Choroid plexus epithelial cell (primary cell): Measurements from ENCODE around the gene USH2A.

Source experiments
- DNase-seq: peaks from one replicate; pipeline ENCODE4 v3.0.0-alpha.2; 2010; ENCODE audit warnings: low read depth
- H3K4me3 ChIP-seq: 2 replicates; pipeline ENCODE4 v1.5.1; 2011; ENCODE audit warnings: low read depth, mild to moderate bottlenecking, control low read depth, low read length, moderate library complexity
- CTCF ChIP-seq: conservative IDR thresholded peaks from 2 replicates; pipeline ENCODE4 v1.5.1; 2011; ENCODE audit warnings: low read depth, mild to moderate bottlenecking, control low read depth, inconsistent platforms, low read length, moderate library complexity

The USH2A gene

GRCh38 chr1:215963621-215964020, 459.6 kb downstream of the USH2A start:
- no peak for DNase-seq
- no peak overlapping the region for H3K4me3 ChIP-seq
- no peak for TF ChIP-seq CTCF

- H3K4me3 ChIP-seq = no peak overlapping the region
- no peak for DNase-seq
- no peak for TF ChIP-seq CTCF
These were observed 460.2 kb downstream of the USH2A start for GRCh38 chr1:215963040-215963439.

DNA sequence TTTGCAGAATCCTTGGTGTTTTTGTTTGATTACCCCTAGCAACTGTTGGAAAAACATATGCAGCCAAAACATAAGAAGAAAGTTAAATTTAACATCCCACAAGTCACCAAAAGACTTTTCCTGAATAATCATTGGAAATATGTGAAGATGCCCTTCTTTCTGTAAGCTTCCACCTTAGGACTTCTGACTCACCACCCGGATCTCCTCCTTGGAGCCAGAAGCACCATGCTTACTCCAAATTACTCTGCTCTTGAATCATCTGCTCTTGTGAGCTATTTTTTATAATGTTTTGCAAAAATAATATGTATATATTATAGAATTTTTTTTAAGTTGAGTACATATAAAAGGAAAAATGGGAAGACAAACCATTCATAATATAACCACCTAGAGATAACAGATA, 464.4 kb downstream of the USH2A start:
- no peak for DNase-seq

GRCh38 chr1:215957663-215958062, 465.6 kb downstream of the USH2A start:
- no peak overlapping the region for H3K4me3 ChIP-seq
- peak; percentile 10 for DNase-seq
- TF ChIP-seq CTCF = no peak

More for the DNA sequence above, 464.4 kb downstream of the USH2A start:
- no peak for TF ChIP-seq CTCF
- H3K4me3 ChIP-seq = no peak overlapping the region

GRCh38 chr1:215932558-215932957, 490.7 kb downstream of the USH2A start:
- no peak for TF ChIP-seq CTCF
- DNase-seq = no peak
- H3K4me3 ChIP-seq = no peak overlapping the region

DNA sequence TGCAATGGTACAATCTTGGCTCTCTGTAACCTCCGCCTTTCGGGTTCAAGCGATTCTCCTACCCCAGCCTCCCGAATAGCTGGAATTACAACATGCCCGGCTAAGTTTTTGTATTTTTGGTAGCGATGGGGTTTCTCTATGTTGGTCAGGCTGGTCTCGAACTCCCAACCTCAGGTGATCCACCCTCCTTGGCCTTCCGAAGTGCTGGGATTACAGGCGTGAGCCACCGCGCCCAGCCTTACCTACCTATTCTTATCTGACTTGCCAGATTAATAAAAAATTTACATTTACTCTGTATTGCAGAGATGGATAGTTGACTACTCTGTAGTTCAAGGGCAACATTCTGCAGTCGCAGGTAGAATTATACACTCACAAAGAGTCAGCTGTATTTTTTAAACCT, 496.6 kb downstream of the USH2A start:
- TF ChIP-seq CTCF = no peak
- no peak overlapping the region for H3K4me3 ChIP-seq
- no peak for DNase-seq

DNA sequence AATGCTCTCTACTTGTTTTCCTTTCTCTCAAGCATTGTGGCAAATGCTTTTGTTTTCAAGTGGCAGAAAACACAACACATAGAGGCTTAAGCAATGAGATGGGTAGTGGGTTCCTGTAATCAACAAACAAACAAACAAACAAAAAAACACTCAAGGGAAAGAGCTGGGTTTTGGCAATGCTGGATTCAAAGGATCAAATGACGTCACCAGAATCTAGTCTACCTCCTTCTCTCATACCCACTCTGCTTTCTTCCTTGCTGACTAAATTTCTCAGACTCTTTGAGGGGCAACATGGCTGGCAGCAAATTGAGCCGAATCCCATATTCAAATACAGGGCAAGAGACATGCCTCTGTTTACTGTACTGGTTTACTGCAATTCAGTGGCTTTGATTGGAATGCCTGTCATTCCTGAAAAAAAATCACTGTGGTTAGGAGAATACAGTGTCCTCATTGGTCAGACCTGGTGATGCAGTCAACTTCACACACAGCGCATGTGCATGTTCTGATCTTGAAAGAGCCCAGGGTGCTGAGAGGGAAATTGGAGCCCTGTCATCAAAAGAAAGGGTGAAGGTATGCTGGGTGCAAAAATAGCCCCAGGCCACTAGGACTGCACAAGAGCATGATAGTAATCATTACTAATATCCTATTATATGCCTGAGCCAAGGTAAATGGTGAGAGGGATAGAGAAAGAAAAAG, 500.0 kb downstream of the USH2A start:
- H3K4me3 ChIP-seq = no peak overlapping the region
- no peak for TF ChIP-seq CTCF
- peak; percentile 1 for DNase-seq
